GM18502 (cell line): ENCODE results near the gene PROM1.

Experiments
- ATAC-seq: cut with Tn5 transposase; IDR thresholded peaks from one replicate; pipeline ENCODE4 v1.9.1; 2021; ENCODE audit warnings: mild to moderate bottlenecking; ENCODE audit not compliant: unreplicated experiment, poor library complexity

The PROM1 gene

GRCh38 chr4:16070203-16070602, 13.6 kb downstream of the PROM1 start:
- ATAC-seq, result no peak

- no peak for ATAC-seq
Measured at GRCh38 chr4:16067515-16067914, 16.3 kb downstream of the PROM1 start.

GRCh38 chr4:16066586-16067128, 17.2 kb downstream of the PROM1 start:
- ATAC-seq, result no peak

- ATAC-seq, result no peak
Measured at GRCh38 chr4:16065066-16065465, 18.8 kb downstream of the PROM1 start.

GRCh38 chr4:16062601-16063000, 21.2 kb downstream of the PROM1 start:
- ATAC-seq, result no peak

GRCh38 chr4:16056681-16057385, 27.0 kb downstream of the PROM1 start:
- no peak for ATAC-seq

GRCh38 chr4:16055873-16056272, 27.9 kb downstream of the PROM1 start:
- no peak for ATAC-seq

- no peak for ATAC-seq
Measured at GRCh38 chr4:16055471-16055870, 28.4 kb downstream of the PROM1 start.

- ATAC-seq, result no peak
Measured at GRCh38 chr4:16052939-16053338, 30.9 kb downstream of the PROM1 start.

- ATAC-seq, result no peak
Measured at GRCh38 chr4:16051980-16052379, 31.8 kb downstream of the PROM1 start.

GRCh38 chr4:16051132-16051531, 32.7 kb downstream of the PROM1 start:
- no peak for ATAC-seq

GRCh38 chr4:16050669-16051068, 33.2 kb downstream of the PROM1 start:
- ATAC-seq, result no peak

GRCh38 chr4:16048619-16049419, 35.0 kb downstream of the PROM1 start:
- ATAC-seq, result no peak

- no peak for ATAC-seq
Measured at GRCh38 chr4:16045687-16046086, 38.1 kb downstream of the PROM1 start.

- ATAC-seq, result no peak
Measured at GRCh38 chr4:16043642-16044498, 40.0 kb downstream of the PROM1 start.

- no peak for ATAC-seq
Measured at GRCh38 chr4:16039139-16039538, 44.7 kb downstream of the PROM1 start.

GRCh38 chr4:16037901-16038300, 45.9 kb downstream of the PROM1 start:
- ATAC-seq, result no peak

GRCh38 chr4:16035843-16036242, 48.0 kb downstream of the PROM1 start:
- ATAC-seq, result no peak

GRCh38 chr4:16034010-16034748, 49.6 kb downstream of the PROM1 start:
- ATAC-seq, result no peak

- no peak for ATAC-seq
Measured at GRCh38 chr4:16032396-16032770, 51.4 kb downstream of the PROM1 start.
